GM12864 (cell line): ENCODE data around the gene CNTN1.

Experiments used
- DNase-seq: peaks from one replicate; pipeline ENCODE4 v3.0.0-alpha.2; 2011; ENCODE audit warnings: low read depth
- H3K4me3 ChIP-seq: 2 replicates; pipeline ENCODE4 v1.5.1; 2011; ENCODE audit warnings: mild to moderate bottlenecking, low read depth, low read length, control low read depth
- TF ChIP-seq, protein P1 (sequence below): IDR thresholded peaks from 2 replicates; pipeline ENCODE4 v1.5.1; 2011; ENCODE audit warnings: low read depth, mild to moderate bottlenecking, moderate library complexity, low read length, control low read depth, inconsistent platforms; ENCODE audit errors: missing control alignments

Gene CNTN1

GRCh38 chr12:40672741-40673271 is 19.4 kb upstream of the CNTN1 start:
- TF ChIP-seq, protein P1, sequence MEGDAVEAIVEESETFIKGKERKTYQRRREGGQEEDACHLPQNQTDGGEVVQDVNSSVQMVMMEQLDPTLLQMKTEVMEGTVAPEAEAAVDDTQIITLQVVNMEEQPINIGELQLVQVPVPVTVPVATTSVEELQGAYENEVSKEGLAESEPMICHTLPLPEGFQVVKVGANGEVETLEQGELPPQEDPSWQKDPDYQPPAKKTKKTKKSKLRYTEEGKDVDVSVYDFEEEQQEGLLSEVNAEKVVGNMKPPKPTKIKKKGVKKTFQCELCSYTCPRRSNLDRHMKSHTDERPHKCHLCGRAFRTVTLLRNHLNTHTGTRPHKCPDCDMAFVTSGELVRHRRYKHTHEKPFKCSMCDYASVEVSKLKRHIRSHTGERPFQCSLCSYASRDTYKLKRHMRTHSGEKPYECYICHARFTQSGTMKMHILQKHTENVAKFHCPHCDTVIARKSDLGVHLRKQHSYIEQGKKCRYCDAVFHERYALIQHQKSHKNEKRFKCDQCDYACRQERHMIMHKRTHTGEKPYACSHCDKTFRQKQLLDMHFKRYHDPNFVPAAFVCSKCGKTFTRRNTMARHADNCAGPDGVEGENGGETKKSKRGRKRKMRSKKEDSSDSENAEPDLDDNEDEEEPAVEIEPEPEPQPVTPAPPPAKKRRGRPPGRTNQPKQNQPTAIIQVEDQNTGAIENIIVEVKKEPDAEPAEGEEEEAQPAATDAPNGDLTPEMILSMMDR, result no peak
- DNase-seq, result no peak
- no peak overlapping the region for H3K4me3 ChIP-seq

GRCh38 chr12:40681148-40681547 is 11.1 kb upstream of the CNTN1 start:
- DNase-seq, result no peak
- no peak overlapping the region for H3K4me3 ChIP-seq
- TF ChIP-seq, protein P1, result no peak

DNA sequence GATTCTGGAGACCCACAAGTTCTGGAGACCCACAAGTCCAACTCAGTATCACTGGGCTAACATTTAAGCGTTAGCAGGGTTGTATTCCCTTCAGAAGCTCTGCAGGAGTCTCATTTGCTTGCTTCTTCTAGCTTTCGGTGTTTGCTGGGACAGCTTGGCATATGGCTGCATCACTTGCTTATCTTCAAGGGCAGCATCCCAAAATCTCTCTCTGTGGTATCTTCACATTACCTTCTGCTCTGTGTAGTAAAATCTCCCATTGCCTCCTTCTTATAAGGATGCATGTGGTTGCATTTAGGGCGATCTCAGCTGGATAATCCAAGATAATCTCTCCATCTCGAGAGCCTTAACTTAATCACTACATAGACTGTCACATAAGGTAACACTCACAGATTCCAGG is 7.3 kb upstream of the CNTN1 start:
- no peak overlapping the region for H3K4me3 ChIP-seq
- TF ChIP-seq, protein P1, result no peak
- DNase-seq, result no peak

DNA sequence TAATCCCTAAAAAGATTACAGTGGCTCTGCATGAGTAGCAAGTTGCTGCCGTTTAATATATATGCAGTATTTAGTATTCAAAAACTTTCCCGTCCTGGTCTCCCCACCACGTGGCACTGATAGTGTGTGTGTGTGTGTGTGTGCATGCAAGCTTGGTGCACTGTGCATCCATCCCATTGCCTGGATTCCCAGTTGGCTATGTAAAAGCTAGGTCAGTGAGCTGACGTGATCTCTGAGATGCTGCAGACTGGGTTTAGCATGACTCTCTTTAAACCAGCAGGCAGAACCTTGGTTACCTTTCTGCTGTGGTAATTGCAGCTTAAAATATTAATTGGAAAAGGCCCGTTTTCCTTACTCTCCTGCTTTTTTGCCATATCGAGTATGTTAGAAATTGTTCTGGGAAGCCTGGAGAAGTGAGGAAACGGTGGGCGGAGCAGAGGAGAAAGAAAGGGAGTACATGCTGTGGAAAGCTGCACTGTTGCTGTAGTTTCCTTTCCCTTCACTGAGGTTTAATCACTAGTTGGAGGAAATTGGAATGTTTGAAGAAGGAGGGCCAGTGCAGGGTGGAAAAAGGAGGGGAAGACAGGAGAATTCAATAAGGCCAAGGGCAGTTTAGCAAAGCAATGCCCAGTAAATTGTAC is 4.0 kb upstream of the CNTN1 start:
- DNase-seq, result no peak
- H3K4me3 ChIP-seq, result no peak overlapping the region
- TF ChIP-seq, protein P1, result no peak

GRCh38 chr12:40689576-40689975 is 2.7 kb upstream of the CNTN1 start:
- H3K4me3 ChIP-seq, result no peak overlapping the region
- DNase-seq, result no peak
- TF ChIP-seq, protein P1, result no peak

DNA sequence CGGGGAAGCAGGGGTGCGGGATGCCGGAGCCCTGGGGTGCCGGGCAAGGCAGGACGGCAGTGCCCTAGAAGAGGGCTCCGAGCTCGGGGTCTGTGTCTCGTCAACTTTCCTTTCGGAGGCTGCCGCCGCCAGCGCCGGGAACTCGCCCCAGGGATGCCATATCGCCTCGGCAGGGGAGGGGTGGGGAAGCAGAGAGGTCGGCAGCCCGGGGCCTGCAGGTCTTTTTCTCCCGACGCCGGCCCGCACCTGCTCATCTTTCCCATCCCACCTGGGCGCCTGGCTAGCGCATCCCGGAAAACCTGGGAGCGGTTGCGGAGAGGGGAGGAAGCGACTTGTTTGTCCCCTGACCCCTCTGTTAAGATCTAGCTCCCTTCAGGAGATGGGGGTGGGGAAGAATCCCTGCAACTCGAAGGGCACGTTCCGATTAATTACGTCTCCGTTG is 547 bp downstream of the CNTN1 start:
- no peak for DNase-seq
- H3K4me3 ChIP-seq, result no peak overlapping the region

More for the DNA sequence above, 547 bp downstream of the CNTN1 start:
- TF ChIP-seq, protein P1, result no peak
